ENCODE data around the gene TAF1A. TPM values are rescaled to one million over a fixed set of nuclear protein-coding genes. Genes with fewer than 3 reads are reported as not detected.

Gene TAF1A
- total RNA-seq, 4 donors from 2014 or later: 1.3 to 3.9 (median 2.5) TPM

DNA sequence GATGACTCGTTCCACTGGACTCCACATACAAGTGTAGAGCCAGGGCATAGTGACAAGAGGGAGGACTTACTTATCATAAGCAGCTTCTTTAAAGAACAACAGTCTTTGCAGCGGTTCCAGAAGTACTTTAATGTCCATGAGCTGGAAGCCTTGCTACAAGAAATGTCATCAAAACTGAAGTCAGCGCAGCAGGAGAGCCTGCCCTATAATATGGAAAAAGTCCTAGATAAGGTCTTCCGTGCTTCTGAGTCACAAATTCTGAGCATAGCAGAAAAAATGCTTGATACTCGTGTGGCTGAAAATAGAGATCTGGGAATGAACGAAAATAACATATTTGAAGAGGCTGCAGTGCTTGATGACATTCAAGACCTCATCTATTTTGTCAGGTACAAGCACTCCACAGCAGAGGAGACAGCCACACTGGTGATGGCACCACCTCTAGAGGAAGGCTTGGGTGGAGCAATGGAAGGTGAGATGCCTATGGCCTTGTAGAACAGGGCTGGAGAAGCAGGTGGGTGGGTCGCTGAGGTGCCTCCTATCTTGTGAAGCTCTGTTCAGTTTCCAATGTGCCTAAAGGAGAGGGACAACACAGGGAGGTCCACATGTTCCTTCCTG, 40.3 kb upstream of the TAF1A start:
- DNase-seq (ENCODE audit: low spot score in 2 of 2): no peak
- TF ChIP-seq POLR2AphosphoS5 (IDR thresholded peaks at IDR 0.05): no peak
- no peaks in the 10 kb centered on the region for H3K9me3 ChIP-seq
- H3K27ac ChIP-seq: no peak overlapping the region
- no peak overlapping the region for H3K4me3 ChIP-seq
- H3K36me3 ChIP-seq: peaks cover 74% of the 10 kb centered on the region
- peaks cover 3% of the 10 kb centered on the region for H3K4me1 ChIP-seq
- 91% methylated on average over 7 of the region's 7 CpGs for WGBS
- H3K27me3 ChIP-seq: no peaks in the 10 kb centered on the region

DNA sequence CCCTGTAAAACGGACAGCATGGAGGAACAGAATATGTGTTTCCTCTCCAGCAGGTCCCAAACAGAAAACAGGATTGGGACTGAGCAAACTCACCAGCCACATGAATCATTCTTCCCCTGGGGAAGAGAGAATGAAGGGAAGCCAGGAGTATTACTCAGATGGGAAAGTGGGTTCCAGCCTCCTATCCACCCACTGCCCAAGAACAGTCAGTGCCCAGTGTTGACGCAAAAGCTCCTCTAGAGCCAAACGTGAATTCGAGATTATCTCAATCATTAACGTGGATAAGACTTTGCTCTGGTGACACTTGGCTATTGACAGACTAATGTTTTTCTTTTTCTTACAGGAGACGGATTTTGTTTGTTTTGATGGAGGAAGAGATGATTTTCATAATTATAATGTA, 37.5 kb upstream of the TAF1A start:
- H3K4me1 ChIP-seq: no peaks in the 10 kb centered on the region
- DNase-seq (ENCODE audit: low spot score in 2 of 2): no peak
- no peak for TF ChIP-seq POLR2AphosphoS5 (IDR thresholded peaks at IDR 0.05)
- TF ChIP-seq, protein P1, sequence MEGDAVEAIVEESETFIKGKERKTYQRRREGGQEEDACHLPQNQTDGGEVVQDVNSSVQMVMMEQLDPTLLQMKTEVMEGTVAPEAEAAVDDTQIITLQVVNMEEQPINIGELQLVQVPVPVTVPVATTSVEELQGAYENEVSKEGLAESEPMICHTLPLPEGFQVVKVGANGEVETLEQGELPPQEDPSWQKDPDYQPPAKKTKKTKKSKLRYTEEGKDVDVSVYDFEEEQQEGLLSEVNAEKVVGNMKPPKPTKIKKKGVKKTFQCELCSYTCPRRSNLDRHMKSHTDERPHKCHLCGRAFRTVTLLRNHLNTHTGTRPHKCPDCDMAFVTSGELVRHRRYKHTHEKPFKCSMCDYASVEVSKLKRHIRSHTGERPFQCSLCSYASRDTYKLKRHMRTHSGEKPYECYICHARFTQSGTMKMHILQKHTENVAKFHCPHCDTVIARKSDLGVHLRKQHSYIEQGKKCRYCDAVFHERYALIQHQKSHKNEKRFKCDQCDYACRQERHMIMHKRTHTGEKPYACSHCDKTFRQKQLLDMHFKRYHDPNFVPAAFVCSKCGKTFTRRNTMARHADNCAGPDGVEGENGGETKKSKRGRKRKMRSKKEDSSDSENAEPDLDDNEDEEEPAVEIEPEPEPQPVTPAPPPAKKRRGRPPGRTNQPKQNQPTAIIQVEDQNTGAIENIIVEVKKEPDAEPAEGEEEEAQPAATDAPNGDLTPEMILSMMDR (IDR thresholded peaks at IDR 0.05): no peak
- no peak for TF ChIP-seq POLR2A (IDR thresholded peaks at IDR 0.05)
- TF ChIP-seq EP300 (IDR thresholded peaks at IDR 0.05): no peak
- no peaks in the 10 kb centered on the region for H3K9me3 ChIP-seq
- WGBS: 77% methylated on average over 6 of the region's 6 CpGs
- H3K27me3 ChIP-seq: no peaks in the 10 kb centered on the region
- H3K4me3 ChIP-seq: no peak overlapping the region
- H3K27ac ChIP-seq: no peak overlapping the region
- H3K36me3 ChIP-seq: peaks cover 67% of the 10 kb centered on the region

DNA sequence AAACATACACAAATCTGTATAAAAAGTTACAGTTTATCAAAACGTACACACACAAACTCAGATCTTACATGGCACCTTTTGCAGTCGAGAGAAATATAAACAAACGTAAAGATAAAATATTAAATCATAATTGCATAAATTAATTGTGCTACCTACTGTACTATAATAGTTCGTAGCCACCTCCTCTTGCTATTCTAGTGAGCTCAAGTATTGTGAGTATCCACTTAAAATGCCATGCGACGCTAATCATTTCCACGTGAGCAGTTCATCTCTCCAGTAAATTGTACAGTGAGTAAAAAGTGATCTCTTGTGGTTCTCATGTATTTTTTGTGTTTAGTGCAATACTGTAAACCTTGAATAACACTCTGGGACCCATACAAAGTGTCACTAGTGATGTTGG, 34.5 kb upstream of the TAF1A start:
- H3K36me3 ChIP-seq: peaks cover 49% of the 10 kb centered on the region
- no peak for TF ChIP-seq EP300 (IDR thresholded peaks at IDR 0.05)
- TF ChIP-seq, protein P1 (IDR thresholded peaks at IDR 0.05): no peak
- TF ChIP-seq POLR2AphosphoS5 (IDR thresholded peaks at IDR 0.05): no peak
- no peak for TF ChIP-seq POLR2A (IDR thresholded peaks at IDR 0.05)
- 95% methylated on average over 7 of the region's 7 CpGs for WGBS

DNA sequence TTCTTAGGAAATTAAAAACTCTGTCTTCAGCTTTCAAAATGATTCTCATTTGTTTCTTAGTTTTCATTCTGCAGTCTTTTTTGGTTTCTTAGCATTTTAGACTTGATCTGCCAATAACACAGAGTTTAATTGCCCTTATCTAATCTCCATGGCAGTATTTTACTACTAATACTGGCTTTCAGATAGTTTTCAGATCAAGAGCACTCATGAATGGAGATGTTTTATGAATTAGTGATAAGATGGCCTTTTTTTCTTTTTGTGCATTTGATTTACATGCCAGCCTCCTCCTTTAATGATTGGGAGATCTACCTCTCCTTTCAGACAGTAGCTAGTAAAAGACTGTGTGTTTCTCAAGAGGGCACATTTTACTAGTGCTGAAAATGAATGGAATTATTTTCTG, 33.7 kb upstream of the TAF1A start:
- Histone ChIP-seq H3K4me1 (peaks cover 13% of the 10 kb centered on the region), H3K27me3 (no peaks in the 10 kb centered on the region), H3K27ac (no peak overlapping the region), H3K9me3 (no peaks in the 10 kb centered on the region), H3K4me3 (no peak overlapping the region), H3K36me3 (peaks cover 41% of the 10 kb centered on the region)
- DNase-seq (ENCODE audit: low spot score in 2 of 2): no peak
- TF ChIP-seq, protein P1 (IDR thresholded peaks at IDR 0.05): no peak
- TF ChIP-seq POLR2AphosphoS5 (IDR thresholded peaks at IDR 0.05) (no peak), POLR2A (IDR thresholded peaks at IDR 0.05) (no peak), EP300 (IDR thresholded peaks at IDR 0.05) (no peak)

More for the DNA sequence above, 34.5 kb upstream of the TAF1A start:
- H3K27ac ChIP-seq: no peak overlapping the region
- no peaks in the 10 kb centered on the region for H3K27me3 ChIP-seq
- H3K4me1 ChIP-seq: peaks cover 8% of the 10 kb centered on the region
- no peaks in the 10 kb centered on the region for H3K9me3 ChIP-seq
- H3K4me3 ChIP-seq: no peak overlapping the region
- DNase-seq (ENCODE audit: low spot score in 2 of 2): no peak

DNA sequence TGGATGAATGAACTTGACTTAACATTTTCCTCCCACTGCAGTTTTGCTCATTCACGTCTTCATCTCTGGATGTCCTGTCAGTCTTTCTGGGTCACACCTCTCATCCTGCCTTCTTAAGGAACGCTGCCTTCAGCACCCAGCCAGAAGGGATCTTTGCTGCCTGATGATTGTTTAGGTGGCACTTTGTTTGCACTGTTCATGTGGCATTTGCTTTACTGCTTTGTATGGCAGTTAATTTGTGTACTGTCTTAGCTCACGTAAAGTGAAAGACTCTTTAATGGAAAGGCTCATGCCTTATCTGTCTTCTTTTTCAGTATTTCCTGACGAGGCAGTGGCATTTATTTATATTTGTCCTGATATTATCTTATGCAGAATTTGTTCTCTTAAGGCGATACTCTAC, 33.0 kb upstream of the TAF1A start:
- 83% methylated on average over 5 of the region's 5 CpGs for WGBS
- Histone ChIP-seq H3K27me3 (no peaks in the 10 kb centered on the region), H3K27ac (no peak overlapping the region), H3K9me3 (no peaks in the 10 kb centered on the region), H3K4me3 (no peak overlapping the region), H3K4me1 (peaks cover 13% of the 10 kb centered on the region), H3K36me3 (peaks cover 34% of the 10 kb centered on the region)
- TF ChIP-seq POLR2AphosphoS5 (IDR thresholded peaks at IDR 0.05) (no peak), POLR2A (IDR thresholded peaks at IDR 0.05) (no peak), EP300 (IDR thresholded peaks at IDR 0.05) (no peak)
- TF ChIP-seq, protein P1 (IDR thresholded peaks at IDR 0.05): no peak
- no peak for DNase-seq (ENCODE audit: low spot score in 2 of 2)

DNA sequence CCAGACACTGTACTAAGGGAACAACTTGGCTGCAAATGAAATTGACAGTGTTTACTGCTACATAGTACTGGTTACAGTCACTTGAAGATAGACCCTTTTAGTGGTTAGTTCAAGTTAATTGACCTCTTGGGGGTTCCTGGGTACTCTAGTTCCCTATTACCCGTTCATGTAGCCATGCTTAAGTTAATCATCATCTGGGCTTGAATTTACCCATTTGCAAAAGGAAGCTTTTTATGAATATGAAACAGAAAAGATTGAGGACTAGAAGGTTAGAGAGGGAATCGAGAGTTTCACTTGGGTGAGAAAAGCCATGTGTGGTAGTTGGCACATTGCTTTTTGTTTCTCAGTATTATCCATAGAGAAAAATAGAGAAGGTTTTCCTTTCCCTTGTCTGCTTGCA, 30.8 kb upstream of the TAF1A start:
- H3K27ac ChIP-seq: no peak overlapping the region
- H3K27me3 ChIP-seq: no peaks in the 10 kb centered on the region
- H3K36me3 ChIP-seq: peaks cover 15% of the 10 kb centered on the region
- H3K4me3 ChIP-seq: no peak overlapping the region
- TF ChIP-seq, protein P1 (IDR thresholded peaks at IDR 0.05): no peak
- peaks cover 21% of the 10 kb centered on the region for H3K4me1 ChIP-seq
- WGBS: 82% methylated on average over 2 of the region's 2 CpGs
- DNase-seq (ENCODE audit: low spot score in 2 of 2): no peak
- no peaks in the 10 kb centered on the region for H3K9me3 ChIP-seq

Data from suprapubic skin (tissue), 4 donors.